ENCODE results near the gene PCNX3. TPM values are rescaled to one million over a fixed set of nuclear protein-coding genes. Genes with fewer than 3 reads are reported as not detected.

The PCNX3 gene
- total RNA-seq, 1 donor from 2014 or later: 59.5 TPM

- Mint-ChIP-seq H3K4me1 (ENCODE audit: low read depth) (no peaks in the 10 kb centered on the region), H3K36me3 (ENCODE audit: insufficient read depth) (peaks cover 5% of the 10 kb centered on the region), H3K4me3 (ENCODE audit: low read depth) (no peak overlapping the region), H3K9me3 (ENCODE audit: low read depth) (no peaks in the 10 kb centered on the region), H3K27me3 (no peaks in the 10 kb centered on the region), H3K27ac (no peak overlapping the region)
- TF ChIP-seq, protein P1, sequence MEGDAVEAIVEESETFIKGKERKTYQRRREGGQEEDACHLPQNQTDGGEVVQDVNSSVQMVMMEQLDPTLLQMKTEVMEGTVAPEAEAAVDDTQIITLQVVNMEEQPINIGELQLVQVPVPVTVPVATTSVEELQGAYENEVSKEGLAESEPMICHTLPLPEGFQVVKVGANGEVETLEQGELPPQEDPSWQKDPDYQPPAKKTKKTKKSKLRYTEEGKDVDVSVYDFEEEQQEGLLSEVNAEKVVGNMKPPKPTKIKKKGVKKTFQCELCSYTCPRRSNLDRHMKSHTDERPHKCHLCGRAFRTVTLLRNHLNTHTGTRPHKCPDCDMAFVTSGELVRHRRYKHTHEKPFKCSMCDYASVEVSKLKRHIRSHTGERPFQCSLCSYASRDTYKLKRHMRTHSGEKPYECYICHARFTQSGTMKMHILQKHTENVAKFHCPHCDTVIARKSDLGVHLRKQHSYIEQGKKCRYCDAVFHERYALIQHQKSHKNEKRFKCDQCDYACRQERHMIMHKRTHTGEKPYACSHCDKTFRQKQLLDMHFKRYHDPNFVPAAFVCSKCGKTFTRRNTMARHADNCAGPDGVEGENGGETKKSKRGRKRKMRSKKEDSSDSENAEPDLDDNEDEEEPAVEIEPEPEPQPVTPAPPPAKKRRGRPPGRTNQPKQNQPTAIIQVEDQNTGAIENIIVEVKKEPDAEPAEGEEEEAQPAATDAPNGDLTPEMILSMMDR (IDR thresholded peaks at IDR 0.05; ENCODE audit: unreplicated experiment): no peak
- no peak for DNase-seq (ENCODE audit: low spot score, unreplicated experiment)
Measured at GRCh38 chr11:65622011-65622410, 6.4 kb downstream of the PCNX3 start.

DNA sequence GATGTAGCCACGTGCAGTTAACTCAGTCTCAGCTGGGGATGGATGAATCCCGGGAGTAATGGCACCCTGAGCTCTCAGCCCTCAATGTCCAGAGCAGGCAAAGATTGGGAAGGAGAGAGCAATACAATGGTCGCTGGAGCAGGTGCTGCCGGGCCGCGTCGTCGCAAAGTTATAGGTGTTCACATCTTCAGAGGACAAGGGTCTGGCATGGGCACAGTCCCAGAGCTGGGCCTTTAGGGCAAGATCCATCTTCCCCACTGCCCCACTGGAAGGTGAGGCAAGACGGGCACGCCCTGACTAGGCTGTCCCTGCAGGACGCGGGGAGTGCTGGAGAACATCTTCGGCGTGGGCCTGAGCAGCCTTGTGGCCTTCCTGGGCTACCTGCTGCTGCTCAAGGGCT lies 7.6 kb downstream of the PCNX3 start:
- no peaks in the 10 kb centered on the region for H3K9me3 Mint-ChIP-seq (ENCODE audit: low read depth)
- no peaks in the 10 kb centered on the region for H3K27me3 Mint-ChIP-seq
- no peak overlapping the region for H3K4me3 Mint-ChIP-seq (ENCODE audit: low read depth)
- no peaks in the 10 kb centered on the region for H3K4me1 Mint-ChIP-seq (ENCODE audit: low read depth)
- peak overlapping the region; percentile 59 for H3K27ac Mint-ChIP-seq
- H3K36me3 Mint-ChIP-seq (ENCODE audit: insufficient read depth): peaks cover 6% of the 10 kb centered on the region
- TF ChIP-seq, protein P1 (IDR thresholded peaks at IDR 0.05; ENCODE audit: unreplicated experiment): no peak
- DNase-seq (ENCODE audit: low spot score, unreplicated experiment): no peak

- Mint-ChIP-seq H3K27me3 (no peaks in the 10 kb centered on the region), H3K9me3 (ENCODE audit: low read depth) (no peaks in the 10 kb centered on the region), H3K4me1 (ENCODE audit: low read depth) (no peaks in the 10 kb centered on the region), H3K36me3 (ENCODE audit: insufficient read depth) (peaks cover 6% of the 10 kb centered on the region), H3K27ac (no peak overlapping the region), H3K4me3 (ENCODE audit: low read depth) (no peak overlapping the region)
- TF ChIP-seq, protein P1 (IDR thresholded peaks at IDR 0.05; ENCODE audit: unreplicated experiment): no peak
- no peak for DNase-seq (ENCODE audit: low spot score, unreplicated experiment)
Measured at GRCh38 chr11:65623852-65624616, 8.5 kb downstream of the PCNX3 start.

DNA sequence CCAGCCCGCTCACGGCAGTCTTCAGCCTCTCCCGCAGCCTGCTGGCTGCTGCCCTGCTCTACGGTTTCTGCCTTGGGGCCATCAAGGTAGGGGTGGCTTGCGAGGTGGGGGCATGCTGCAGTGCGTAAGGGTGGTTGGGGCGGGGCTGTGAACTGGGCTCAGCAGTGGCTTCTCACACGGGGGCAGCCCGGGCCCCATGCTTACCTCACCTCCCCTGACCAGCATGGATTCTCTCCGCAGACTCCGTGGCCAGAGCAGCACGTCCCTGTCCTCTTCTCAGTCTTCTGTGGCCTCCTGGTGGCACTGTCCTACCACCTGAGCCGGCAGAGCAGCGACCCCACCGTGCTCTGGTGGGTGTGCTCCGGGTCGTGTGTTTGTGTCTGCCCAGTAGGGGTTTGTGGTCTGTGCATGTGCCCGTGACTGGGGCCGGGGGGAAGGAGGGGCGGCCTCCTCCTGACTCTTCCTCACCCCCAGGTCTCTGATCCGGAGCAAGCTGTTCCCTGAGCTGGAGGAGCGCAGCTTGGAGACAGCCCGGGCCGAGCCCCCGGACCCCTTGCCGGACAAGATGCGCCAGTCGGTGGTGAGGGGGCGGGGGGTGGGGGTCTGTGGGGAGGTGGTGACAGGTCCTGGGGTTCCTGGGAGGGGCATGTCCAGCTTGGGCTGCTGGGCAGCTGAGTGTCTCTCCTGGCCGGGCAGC lies 9.5 kb downstream of the PCNX3 start:
- Mint-ChIP-seq H3K36me3 (ENCODE audit: insufficient read depth) (peaks cover 6% of the 10 kb centered on the region), H3K4me1 (ENCODE audit: low read depth) (no peaks in the 10 kb centered on the region), H3K9me3 (ENCODE audit: low read depth) (no peaks in the 10 kb centered on the region), H3K27me3 (no peaks in the 10 kb centered on the region), H3K27ac (no peak overlapping the region), H3K4me3 (ENCODE audit: low read depth) (no peak overlapping the region)
- no peak for DNase-seq (ENCODE audit: low spot score, unreplicated experiment)
- TF ChIP-seq, protein P1 (IDR thresholded peaks at IDR 0.05; ENCODE audit: unreplicated experiment): no peak

- Mint-ChIP-seq H3K9me3 (ENCODE audit: low read depth) (no peaks in the 10 kb centered on the region), H3K36me3 (ENCODE audit: insufficient read depth) (peaks cover 6% of the 10 kb centered on the region), H3K4me1 (ENCODE audit: low read depth) (no peaks in the 10 kb centered on the region), H3K4me3 (ENCODE audit: low read depth) (no peak overlapping the region), H3K27ac (no peak overlapping the region), H3K27me3 (no peaks in the 10 kb centered on the region)
- TF ChIP-seq, protein P1 (IDR thresholded peaks at IDR 0.05; ENCODE audit: unreplicated experiment): peak; percentile 58
- DNase-seq (ENCODE audit: low spot score, unreplicated experiment): no peak
Measured at GRCh38 chr11:65625628-65626342, 10.2 kb downstream of the PCNX3 start.
